HCT116 (cell line): ENCODE measurements around the gene DYDC2. TPM values are rescaled to one million over a fixed set of nuclear protein-coding genes. Genes with fewer than 3 reads are reported as not detected.

Experiments used
- ATAC-seq: fragments of 200-7000 bp; cut with Tn5 transposase; 2 replicates; pipeline ENCODE4 v1.9.1; 2020; ENCODE audit warnings: mild to moderate bottlenecking, moderate library complexity
- BruUV-seq: library from RNA; stranded (reverse); fragments of 400-500 nt; replicated peaks from 2 replicates; lab custom pipeline; 2021; lab: Mats Ljungman, UMichigan
- CTCF ChIA-PET: fragments of 300-600 bp; sonication (Branson Sonifier 250); formaldehyde crosslinking; loops from one replicate; lab custom pipeline; 2021; ENCODE audit warnings: antibody characterized with exemption; lab: Charles Lee
- POLR2A ChIA-PET: fragments of 300-600, 350-600 bp; sonication (Branson Sonifier 250); formaldehyde crosslinking; loops from one replicate; lab custom pipeline; 2021; ENCODE audit warnings: antibody characterized with exemption; lab: Charles Lee
- RAD21 ChIA-PET, 2 experiments: fragments of 300-600 bp; sonication (Branson Sonifier 250); formaldehyde crosslinking; loops; one replicate each; lab custom pipeline; 2023; ENCODE audit warnings: low total read pairs in 2 of 2; ENCODE audit not compliant: uncharacterized antibody in 2 of 2, unreplicated experiment in 2 of 2, low non-redundant PET in 1 of 2; lab: Charles Lee
- DNase-seq: peaks from one replicate; pipeline ENCODE4 v3.0.0-alpha.2; 2010; ENCODE audit warnings: low read depth, low spot score
- H2AFZ ChIP-seq: fragments of 200-600 bp; shearing (Covaris generic), sonication (generic); 2 replicates; pipeline ENCODE4 v1.6.1; 2017; ENCODE audit warnings: low read depth, mixed run types, mixed read lengths, antibody characterized with exemption, low read length; ENCODE audit not compliant: poor library complexity, severe bottlenecking
- H3K27ac ChIP-seq: 2 replicates; pipeline ENCODE4 v1.5.1; 2012; ENCODE audit warnings: low read depth, low read length
- H3K27me3 ChIP-seq: fragments of 200-600 bp; sonication (generic); 2 replicates; pipeline ENCODE4 v1.6.1; 2016; ENCODE audit warnings: mixed run types, low read length, mixed read lengths; ENCODE audit not compliant: insufficient read depth
- H3K36me3 ChIP-seq, 2 experiments: fragments of 200-500 bp in 1 of 2; fragments of 200-600 bp in 1 of 2; sonication (Bioruptor generic) in 1 of 2; sonication (generic) in 1 of 2; 2 replicates each; pipeline versions ENCODE4 v1.5.1 to v1.6.1; 2014 to 2016; ENCODE audit warnings: low read length in 2 of 2, inconsistent platforms in 1 of 2, mixed read lengths in 1 of 2, mixed run types in 1 of 2; ENCODE audit not compliant: insufficient read depth in 2 of 2, control insufficient read depth in 1 of 2
- H3K4me1 ChIP-seq, 2 experiments: fragments of 200-600 bp in 1 of 2; sonication (generic) in 1 of 2; 2 replicates each; pipeline versions ENCODE4 v1.5.1 to v1.6.1; 2012 to 2017; ENCODE audit warnings: low read length in 2 of 2, inconsistent platforms in 1 of 2, mild to moderate bottlenecking in 1 of 2, mixed read lengths in 1 of 2, mixed run types in 1 of 2, moderate library complexity in 1 of 2; ENCODE audit not compliant: insufficient read depth in 2 of 2, control insufficient read depth in 1 of 2
- H3K4me2 ChIP-seq: fragments of 200-600 bp; sonication (generic); 2 replicates; pipeline ENCODE4 v1.6.1; 2017; ENCODE audit warnings: mixed run types, low read length, mixed read lengths
- H3K4me3 ChIP-seq, 2 experiments: fragments of 200-600 bp in 1 of 2; sonication (generic) in 1 of 2; replicated peaks in 1 of 2; 2 replicates each; pipeline ENCODE4 v1.5.1; 2011 to 2016; ENCODE audit warnings: low read length in 2 of 2, control low read depth in 1 of 2, low read depth in 1 of 2, mild to moderate bottlenecking in 1 of 2, mixed read lengths in 1 of 2, mixed run types in 1 of 2
- H3K79me2 ChIP-seq: fragments of 200-600 bp; sonication (generic); 2 replicates; pipeline ENCODE4 v1.6.1; 2017; ENCODE audit warnings: mild to moderate bottlenecking, mixed run types, low read length, moderate library complexity, mixed read lengths; ENCODE audit not compliant: insufficient read depth
- H3K9ac ChIP-seq: fragments of 200-600 bp; sonication (generic); 2 replicates; pipeline ENCODE4 v1.6.1; 2016; ENCODE audit warnings: low read length, mixed read lengths
- H3K9me2 ChIP-seq: fragments of 200-600 bp; sonication (generic), shearing (Covaris generic); 2 replicates; pipeline ENCODE4 v1.6.1; 2017; ENCODE audit warnings: mixed run types, mild to moderate bottlenecking, moderate library complexity; ENCODE audit not compliant: insufficient read depth
- H3K9me3 ChIP-seq, 2 experiments: fragments of 200-500 bp in 1 of 2; fragments of 200-600 bp in 1 of 2; sonication (Bioruptor generic) in 1 of 2; sonication (generic) in 1 of 2; 2 replicates each; pipeline ENCODE4 v1.6.1; 2014 to 2017; ENCODE audit warnings: low read length in 2 of 2, mixed read lengths in 2 of 2, inconsistent platforms in 1 of 2, low read depth in 1 of 2, mild to moderate bottlenecking in 1 of 2, mixed run types in 1 of 2, moderate library complexity in 1 of 2; ENCODE audit not compliant: control insufficient read depth in 1 of 2, insufficient read depth in 1 of 2
- H4K20me1 ChIP-seq: fragments of 200-600 bp; sonication (generic), shearing (Covaris generic); 2 replicates; pipeline ENCODE4 v1.6.1; 2017; ENCODE audit warnings: mixed run types, mild to moderate bottlenecking, moderate library complexity; ENCODE audit not compliant: insufficient read depth
- CBX3 ChIP-seq: IDR thresholded peaks from 2 replicates; pipeline ENCODE4 v1.6.1; 2012; ENCODE audit warnings: low read depth
- CTCF ChIP-seq, 3 experiments: fragments of 200-600 bp in 1 of 3; sonication (generic) in 1 of 3; IDR thresholded peaks in 2 of 3; conservative IDR thresholded peaks in 1 of 3; 2 replicates each; pipeline ENCODE4 v1.5.1; 2012 to 2017; ENCODE audit warnings: low read depth in 2 of 3, low read length in 2 of 3, antibody characterized with exemption in 1 of 3, borderline replicate concordance in 1 of 3, control low read depth in 1 of 3, mild to moderate bottlenecking in 1 of 3, mixed read lengths in 1 of 3, mixed run types in 1 of 3, moderate library complexity in 1 of 3; ENCODE audit not compliant: insufficient read depth in 1 of 3
- EGR1 ChIP-seq: IDR thresholded peaks from 2 replicates; pipeline ENCODE4 v1.6.1; 2012; ENCODE audit warnings: low read depth
- EZH2 ChIP-seq: fragments of 200-600 bp; sonication (generic); IDR thresholded peaks from 2 replicates; pipeline ENCODE4 v1.6.1; 2017; ENCODE audit warnings: antibody characterized with exemption, mixed run types
- MAX ChIP-seq: IDR thresholded peaks from 2 replicates; pipeline ENCODE4 v1.6.1; 2012
- RAD21 ChIP-seq: IDR thresholded peaks from 2 replicates; pipeline ENCODE4 v1.6.1; 2012; ENCODE audit warnings: low read depth, mild to moderate bottlenecking
- SRF ChIP-seq: IDR thresholded peaks from 2 replicates; pipeline ENCODE4 v1.6.1; 2012; ENCODE audit warnings: low read depth
- TCF7L2 ChIP-seq: IDR thresholded peaks from 2 replicates; pipeline ENCODE4 v1.7.0; 2011; ENCODE audit warnings: borderline replicate concordance, inconsistent platforms; ENCODE audit not compliant: insufficient read depth, insufficient read length; ENCODE audit errors: extremely low read depth
- ZFX ChIP-seq: fragments of 450-650 bp; IDR thresholded peaks from 2 replicates; pipeline ENCODE4 v1.6.1; 2017
- intact Hi-C: fragments of 100-400 bp; cut with micrococcal nuclease; formaldehyde crosslinking; loops from 2 replicates; pipeline ENCODE4 v1.10.0; 2022
- total RNA-seq: library from RNA; stranded (reverse); gene quantifications from one replicate; pipeline ENCODE4 v1.2.1, GENCODE V29; 2021; ENCODE audit not compliant: unreplicated experiment

The DYDC2 gene
- total RNA-seq, 1 experiment from 2014 or later: not detected

GRCh38 chr10:80411267-80411668 is 54.7 kb downstream of the DYDC2 start:
- no peak overlapping the region for H3K9ac ChIP-seq
- DNase-seq (no peak), ATAC-seq (no peak)
- no peaks in the 10 kb centered on the region for H4K20me1 ChIP-seq
- no TSS peak for BruUV-seq
- H3K9me2 ChIP-seq: no peaks in the 10 kb centered on the region
- no peaks in the 10 kb centered on the region for H3K9me3 ChIP-seq
- ChIA-PET CTCF (interaction anchor here (1.3 kb wide), 1 partner anchor 94 kb away, joined by 3 read pairs; no protein-coding TSS in a partner anchor), POLR2A (no interaction called here), RAD21 (no interaction called here)
- H2AFZ ChIP-seq: no peak overlapping the region
- intact Hi-C loops: no loop called here
- TF ChIP-seq SRF (no peak), ZFX (no peak), CBX3 (no peak), EGR1 (no peak), CTCF (IDR thresholded peaks at IDR 0.05 in 2 of 3, conservative IDR thresholded peaks at IDR 0.05 in 1 of 3; ENCODE audit: borderline replicate concordance in 1 of 3, insufficient read depth in 1 of 3, low read depth in 2 of 3, low read length in 2 of 3) (no peak), TCF7L2 (no peak), MAX (no peak), RAD21 (no peak), EZH2 (no peak)
- no peaks in the 10 kb centered on the region for H3K36me3 ChIP-seq
- no peaks in the 10 kb centered on the region for H3K79me2 ChIP-seq
- no peak overlapping the region for H3K27ac ChIP-seq
- H3K4me3 ChIP-seq: no peak overlapping the region
- H3K4me1 ChIP-seq: peaks cover 3 to 12% of the 10 kb centered on the region in 2 experiments; a peak in 3 of 4 replicates
- no peak overlapping the region for H3K4me2 ChIP-seq
- no peaks in the 10 kb centered on the region for H3K27me3 ChIP-seq
